ENCODE results near the gene TSHZ2.

The TSHZ2 gene

DNA sequence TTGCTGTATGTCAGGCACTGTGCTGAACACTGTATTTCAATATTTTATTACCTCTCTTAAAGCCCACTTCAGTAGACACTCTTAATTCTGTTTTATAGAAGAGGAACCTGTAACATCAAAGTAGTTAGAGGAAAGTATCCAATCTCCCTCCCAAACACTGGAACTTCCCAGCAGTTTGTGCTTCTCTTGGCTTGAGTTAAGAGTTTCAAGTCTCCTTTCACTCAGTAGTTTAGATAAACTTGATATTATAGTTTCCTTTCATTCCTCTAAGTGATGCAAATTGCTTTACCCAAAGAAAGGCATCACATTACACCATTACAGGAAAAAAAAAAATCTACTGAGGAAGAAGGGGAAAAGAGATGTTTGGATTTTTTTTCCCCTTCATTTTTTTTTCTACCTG is 164.3 kb downstream of the TSHZ2 start:
- no peak for FAIRE-seq

GRCh38 chr20:53138454-53139262 is 166.5 kb downstream of the TSHZ2 start:
- no peak for FAIRE-seq

GRCh38 chr20:53141201-53142050 is 169.3 kb downstream of the TSHZ2 start:
- no peak for FAIRE-seq

GRCh38 chr20:53142225-53143127 is 170.3 kb downstream of the TSHZ2 start:
- no peak for FAIRE-seq

DNA sequence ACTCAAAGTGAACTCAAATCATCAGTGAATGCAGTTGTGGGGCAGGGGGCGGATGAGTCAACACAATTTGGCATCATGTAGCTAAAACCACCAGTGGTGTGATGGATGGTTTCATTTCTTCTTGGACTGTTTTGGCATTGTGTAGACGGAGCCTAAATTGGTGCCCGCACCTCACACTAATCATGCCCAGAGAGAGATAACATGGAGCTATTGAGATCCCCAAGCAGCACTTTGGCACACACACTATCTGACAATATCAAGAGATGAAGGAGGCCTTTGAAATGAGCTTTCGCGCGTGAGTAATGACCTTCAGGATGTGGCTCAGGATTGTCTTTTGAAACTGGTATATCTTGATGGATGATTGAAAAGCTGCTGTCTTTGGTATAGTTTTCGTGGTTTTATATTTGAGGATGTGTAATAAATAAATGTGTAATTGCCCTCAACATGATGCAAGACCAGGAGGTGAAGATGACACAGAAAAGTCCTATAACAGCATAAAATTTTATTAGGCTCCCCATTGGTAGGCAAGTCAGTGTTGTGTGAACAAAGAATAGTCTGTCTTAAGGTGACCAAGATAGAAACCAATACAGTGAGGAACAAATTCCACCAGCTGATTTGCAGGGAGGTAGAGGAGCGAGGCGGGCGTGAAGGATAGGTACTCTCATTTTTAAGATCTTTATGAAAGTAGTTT is 174.2 kb downstream of the TSHZ2 start:
- no peak for FAIRE-seq

- FAIRE-seq, result no peak
Observed at GRCh38 chr20:53148771-53149147, 176.6 kb downstream of the TSHZ2 start.

- no peak for FAIRE-seq
Observed at GRCh38 chr20:53149148-53149889, 177.2 kb downstream of the TSHZ2 start.

DNA sequence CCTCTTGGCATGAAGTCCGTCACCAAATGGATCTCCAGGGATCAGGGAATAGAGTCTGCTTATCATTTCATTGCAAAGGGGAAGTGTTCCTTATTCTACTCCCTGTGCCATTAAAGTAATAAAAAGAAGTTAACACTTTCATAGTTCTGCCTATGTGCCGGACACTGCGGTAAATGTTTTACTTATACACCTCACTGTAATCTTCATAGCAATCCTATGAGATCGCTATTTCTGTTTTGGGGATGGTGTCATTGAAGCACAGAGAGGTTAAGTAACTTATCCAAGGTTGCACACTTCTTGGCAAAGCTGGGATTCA is 177.7 kb downstream of the TSHZ2 start:
- no peak for FAIRE-seq

GRCh38 chr20:53150532-53150931 is 178.4 kb downstream of the TSHZ2 start:
- FAIRE-seq, result no peak

GRCh38 chr20:53152228-53152627 is 180.1 kb downstream of the TSHZ2 start:
- FAIRE-seq, result no peak

DNA sequence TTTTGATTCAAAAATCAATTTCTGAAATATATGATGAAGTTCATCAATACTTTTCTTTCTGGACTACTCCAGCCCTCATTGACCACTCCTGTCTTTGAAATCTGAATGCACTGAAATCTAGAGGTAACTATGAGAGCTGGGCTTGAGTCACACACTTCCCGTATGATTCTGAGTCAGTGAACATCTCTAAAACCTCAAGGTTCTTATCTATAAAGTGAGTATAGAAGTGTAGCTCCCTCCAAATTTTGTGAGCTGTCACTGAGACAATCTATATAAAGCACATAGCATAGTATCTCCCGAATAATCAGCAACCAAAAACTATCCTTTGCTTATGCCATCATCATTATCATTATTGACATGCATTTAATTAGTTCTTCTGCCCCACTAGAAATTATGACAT is 182.4 kb downstream of the TSHZ2 start:
- no peak for FAIRE-seq

GRCh38 chr20:53157443-53158408 is 185.6 kb downstream of the TSHZ2 start:
- no peak for FAIRE-seq

DNA sequence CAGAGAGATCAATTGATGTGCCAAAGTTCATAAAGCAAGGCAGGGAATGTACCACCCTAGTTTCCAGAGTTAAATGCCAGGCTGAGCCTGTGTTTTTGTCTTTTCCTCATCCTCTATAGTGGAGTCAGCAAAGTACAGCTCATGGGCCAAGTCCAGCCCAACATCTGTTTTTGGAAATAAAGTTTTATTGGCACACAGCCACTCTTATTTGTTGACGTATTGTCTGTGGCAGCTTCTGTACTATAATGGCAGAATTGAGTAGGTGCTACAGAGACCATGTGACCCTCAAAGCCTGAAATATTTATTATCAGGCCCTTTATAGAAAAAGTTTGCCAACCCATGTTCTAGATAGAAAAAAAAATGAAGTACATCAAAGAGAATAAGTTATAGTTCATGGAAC is 187.0 kb downstream of the TSHZ2 start:
- no peak for FAIRE-seq

DNA sequence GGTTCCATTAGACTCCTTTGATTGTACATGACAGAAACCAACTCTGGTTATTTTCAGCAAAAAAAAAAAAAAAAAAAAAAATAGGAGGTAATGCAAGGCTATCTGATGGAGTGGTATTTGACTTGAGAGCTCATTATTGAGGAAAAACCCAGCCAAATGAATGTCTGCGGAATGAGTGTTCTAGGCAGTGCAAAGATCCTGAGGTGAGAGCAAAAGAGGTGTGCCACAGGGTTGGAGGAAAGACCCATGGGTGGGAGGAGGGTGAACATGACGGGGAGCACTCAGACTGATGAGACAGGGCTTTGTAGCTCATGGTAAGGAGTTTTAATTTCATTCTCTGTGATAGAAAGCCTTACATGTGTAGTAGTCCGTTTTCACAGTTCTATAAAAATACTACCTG is 188.9 kb downstream of the TSHZ2 start:
- FAIRE-seq, result no peak

GRCh38 chr20:53161473-53161872 is 189.3 kb downstream of the TSHZ2 start:
- no peak for FAIRE-seq

GRCh38 chr20:53162251-53162835 is 190.2 kb downstream of the TSHZ2 start:
- FAIRE-seq, result no peak

GRCh38 chr20:53163486-53163885 is 191.3 kb downstream of the TSHZ2 start:
- no peak for FAIRE-seq

DNA sequence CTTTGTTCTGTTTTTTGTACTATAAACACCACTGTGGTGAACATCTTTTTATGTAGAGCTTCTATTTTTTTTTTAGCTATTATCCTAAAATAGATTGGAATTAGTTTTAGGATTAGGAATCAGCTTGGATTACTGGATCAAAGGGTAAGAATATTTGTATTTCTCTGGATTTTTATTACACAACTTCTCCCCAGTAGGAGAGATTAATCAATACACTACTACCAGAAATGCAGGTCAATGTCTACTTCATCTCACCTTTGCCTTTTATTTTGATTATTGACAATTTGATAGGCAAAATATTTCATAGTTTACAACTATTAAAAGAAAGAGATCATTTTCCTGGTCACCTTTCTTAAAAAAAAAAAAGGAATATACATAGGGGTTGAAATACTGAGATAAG is 191.9 kb downstream of the TSHZ2 start:
- no peak for FAIRE-seq

- no peak for FAIRE-seq
Observed at GRCh38 chr20:53165452-53165851, 193.3 kb downstream of the TSHZ2 start.

- FAIRE-seq, result no peak
Observed at GRCh38 chr20:53168491-53168890, 196.3 kb downstream of the TSHZ2 start.

Measured in islet of Langerhans (tissue), 1 donor.